GM12891 (cell line): ENCODE measurements around the gene NTN4.

Experiments used
- POLR2A ChIP-seq: IDR thresholded peaks from 2 replicates; pipeline ENCODE4 v1.6.1; 2011; ENCODE audit warnings: low read depth, low read length, control low read depth
- POLR2AphosphoS5 ChIP-seq: IDR thresholded peaks from 2 replicates; pipeline ENCODE4 v1.6.1; 2011; ENCODE audit warnings: low read depth, low read length, control low read depth
- TAF1 ChIP-seq: IDR thresholded peaks from 2 replicates; pipeline ENCODE4 v1.6.1; 2011; ENCODE audit warnings: low read depth, low read length, control low read depth

DNA sequence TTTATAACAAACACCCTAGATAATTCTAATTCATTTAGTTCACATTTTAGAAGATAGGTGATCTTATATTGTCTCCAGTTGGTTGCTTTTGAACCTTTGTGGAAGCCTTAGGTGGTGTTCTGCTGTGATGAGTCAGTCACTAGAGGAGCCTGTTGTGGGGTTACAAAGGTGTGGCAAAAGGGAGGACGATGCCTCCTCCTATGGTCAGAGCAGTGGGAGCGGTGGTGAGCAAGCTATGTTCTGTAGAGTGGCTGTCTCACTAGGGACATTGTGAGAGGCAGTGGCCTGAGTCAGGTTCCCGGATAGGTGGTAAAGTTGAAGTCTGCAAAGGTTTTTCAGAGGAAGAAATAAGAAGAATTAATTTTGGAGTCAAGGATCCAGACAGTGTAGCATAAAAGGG lies 167.7 kb downstream of the NTN4 start:
- TF ChIP-seq POLR2AphosphoS5 (no peak), TAF1 (no peak), POLR2A (no peak)
